Heart right ventricle (tissue), 16 donors: ENCODE results near the gene GRPEL2. TPM values are rescaled to one million over a fixed set of nuclear protein-coding genes. Genes with fewer than 3 reads are reported as not detected.

ENCODE experiments used
- ATAC-seq, 8 donors: fragments of 200-7000 bp; cut with Tn5 transposase; one replicate each; pipeline ENCODE4 v1.9.1; 2020; ENCODE audit warnings: mild to moderate bottlenecking in 8 of 8, moderate library complexity in 8 of 8, moderate number of reproducible peaks in 1 of 8
- DNase-seq, 2 donors: peaks; one replicate each; pipeline ENCODE4 v3.0.0-alpha.2; 2020
- H3K27ac ChIP-seq, 10 donors: fragments of 200-600 bp; sonication (generic) in 2 of 10; one replicate each; pipeline versions ENCODE4 v1.5.0 to v1.8.0; 2020 to 2022; ENCODE audit warnings: mild to moderate bottlenecking in 3 of 10
- H3K27me3 ChIP-seq, 7 donors: fragments of 200-600 bp; one replicate each; pipeline ENCODE4 v1.8.0; 2021 to 2022; ENCODE audit warnings: mild to moderate bottlenecking in 2 of 7
- H3K36me3 ChIP-seq, 9 donors: fragments of 200-600 bp; sonication (generic) in 1 of 9; one replicate each; pipeline versions ENCODE4 v1.5.0 to v1.8.0; 2020 to 2022; ENCODE audit warnings: mild to moderate bottlenecking in 2 of 9
- H3K4me1 ChIP-seq, 9 donors: fragments of 200-600 bp; sonication (generic) in 1 of 9; one replicate each; pipeline versions ENCODE4 v1.5.0 to v1.8.0; 2020 to 2022; ENCODE audit warnings: mild to moderate bottlenecking in 4 of 9
- H3K4me3 ChIP-seq, 10 donors: fragments of 200-600 bp; sonication (generic) in 2 of 10; one replicate each; pipeline versions ENCODE4 v1.5.0 to v1.8.0; 2020 to 2022; ENCODE audit warnings: mild to moderate bottlenecking in 7 of 10, moderate library complexity in 2 of 10
- H3K9me3 ChIP-seq, 11 donors: fragments of 200-600 bp in 10 of 11; sonication (generic) in 2 of 11; one replicate each; pipeline versions ENCODE4 v1.5.0 to v1.8.0; 2013 to 2022; ENCODE audit warnings: mild to moderate bottlenecking in 2 of 11, control low read depth in 1 of 11, moderate library complexity in 1 of 11
- CTCF ChIP-seq, 9 donors: fragments of 200-600 bp; sonication (generic) in 2 of 9; IDR thresholded peaks; one replicate each; pipeline versions ENCODE4 v1.5.0 to v1.8.0; 2021 to 2022; ENCODE audit warnings: antibody characterized with exemption in 9 of 9, mild to moderate bottlenecking in 5 of 9, moderate library complexity in 1 of 9
- WGBS, 2 donors: extraction: QIAGEN DNeasy Blood & Tissue Kit; methylation state at CpG; one replicate each; pipeline ENCODE4 v1.1.7; 2013; ENCODE audit warnings: inconsistent platforms in 1 of 2; 5-methylcytosine and 5-hydroxymethylcytosine counted together
- intact Hi-C, 10 donors: fragments of 100-400 bp; cut with DNase I; formaldehyde crosslinking; loops; one replicate each; pipeline versions ENCODE4 v1.11.1 to v1.14.2; 2022
- polyA plus RNA-seq, 2 donors: library from polyadenylated mRNA; stranded (reverse); fragments of 200-250 nt; gene quantifications; one replicate each; pipeline ENCODE4 v1.2.3, GENCODE V29; 2013
- total RNA-seq, 10 donors: library from RNA; stranded (reverse); fragmentation: NEBNext Ultra II Directional in 3 of 10; extraction: Animal tissue kit (Norgen Biotek cat#: 25700) in 3 of 10; gene quantifications; one replicate each; pipeline versions ENCODE4 v1.2.1 to v1.2.4, GENCODE V29; 2021 to 2023
- donor health status: Arrhythmogenic right ventricular cardiomyopathy.
- donor health status: ischemic (EF 13 %, LVEDD 7.1; RV severe dilation, severe dysfunction).
- donor health status: healthy with polysubstance abuse.
- donor health status: DM: no; HTN: yes; CAD: no.
- donor health status: DM: no; HTN: no; CAD: no.
- donor health status: ischemic (EF 25% LVEDD 6.9; RV normal size, moderate dysfunction).
- donor health status: ischemic (EF 25% LVEDD 5.7; RV mildly dilated, moderate dysfunction).
- donor health status: healthy.
- donor health status: DM: yes; HTN: yes; CAD: no.
- donor health status: Ischemic cardiomyopathy.
- donor health status: ischemic (EF 35%, LVEDD 5.7; RV mildly dilated, moderate dysfunction).
- donor health status: nonischemic (EF 11% LVEDD 7.7; RV severe dilation, severe dysfunction).
- donor health status: DM: yes; HTN: yes; CAD: no.
- donor health status: PGD.
- donor health status: ischemic (EF 29% LVEDD 5.4; RV normal size, mild dysfunction).
- donor health status: nonischemic (EF 23%, LVEDD 6.1; RV moderate dilation, normal function).

GRPEL2 gene
- total and polyA plus RNA-seq, 12 donors, result 4.8 to 13.4 (median 9.9) TPM

DNA sequence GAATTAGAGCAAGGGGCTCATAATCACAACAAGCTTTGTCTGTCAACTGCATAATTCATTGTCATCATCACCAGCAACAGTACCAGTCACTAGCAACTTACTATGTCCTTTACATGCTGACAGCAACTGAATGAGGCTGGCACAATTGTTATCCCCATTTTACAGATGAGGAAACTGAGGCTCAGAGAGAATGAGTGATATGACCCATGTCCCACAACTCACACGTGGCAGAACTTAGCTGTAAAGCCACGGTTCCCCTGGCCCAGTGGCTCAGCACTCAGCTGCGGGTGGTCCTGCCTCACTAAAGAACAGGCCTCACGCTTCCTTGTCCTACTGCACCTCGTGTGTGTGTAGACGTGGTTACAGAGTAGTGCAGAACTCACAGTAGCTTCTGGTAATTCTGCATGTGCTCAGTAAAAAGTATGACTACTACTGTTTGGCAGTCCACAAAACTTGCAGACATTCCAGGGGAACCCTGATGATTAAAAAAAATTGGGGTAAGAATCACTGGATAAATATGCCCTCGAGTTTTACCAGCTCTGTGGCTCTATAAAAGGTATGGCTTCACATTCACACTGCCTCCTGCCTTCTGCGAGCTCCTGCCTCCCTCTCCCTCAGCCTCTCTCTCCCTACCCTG is 43.4 kb upstream of the GRPEL2 start:
- no peak for ATAC-seq
- Histone ChIP-seq H3K4me1 (peaks cover 23 to 87% (median 59%) of the 10 kb centered on the region in 9 donors), H3K4me3 (no peak overlapping the region), H3K27me3 (peaks cover 0 to 10% (median 0%) of the 10 kb centered on the region in 7 donors), H3K36me3 (peaks cover 0 to 78% (median 34%) of the 10 kb centered on the region in 9 donors), H3K9me3 (no peaks in the 10 kb centered on the region), H3K27ac (peak overlapping the region in 9 of 10 donors; percentile 6 to 97 (median 79))
- intact Hi-C loops, result no loop called here
- WGBS, 2 donors, result 77% methylated on average over 8 of the region's 8 CpGs
- no peak for DNase-seq
- TF ChIP-seq CTCF (IDR thresholded peaks at IDR 0.05), result no peak

DNA sequence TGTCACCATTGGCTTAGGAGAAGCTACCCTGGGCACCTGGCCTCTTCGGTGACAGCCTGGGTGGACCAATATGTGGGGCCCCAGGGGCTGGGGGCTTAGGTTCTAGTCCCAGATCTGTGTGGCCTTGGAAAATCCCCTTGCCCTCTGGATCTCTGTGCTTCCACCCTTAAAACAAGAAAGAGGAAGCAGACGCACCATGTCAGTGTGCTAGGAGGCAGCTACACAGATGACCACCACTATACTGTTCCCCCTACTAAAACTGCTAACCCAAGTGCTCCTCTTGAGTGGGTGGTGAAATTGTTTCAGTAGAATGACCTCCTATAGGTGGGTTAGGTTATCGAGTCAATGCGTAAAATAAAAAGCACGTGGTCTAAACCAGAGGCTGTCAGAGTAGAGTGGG is 42.7 kb upstream of the GRPEL2 start:
- H3K27ac ChIP-seq, result peak overlapping the region in 9 of 10 donors; percentile 6 to 97 (median 66)
- no peak for TF ChIP-seq CTCF (IDR thresholded peaks at IDR 0.05)

DNA sequence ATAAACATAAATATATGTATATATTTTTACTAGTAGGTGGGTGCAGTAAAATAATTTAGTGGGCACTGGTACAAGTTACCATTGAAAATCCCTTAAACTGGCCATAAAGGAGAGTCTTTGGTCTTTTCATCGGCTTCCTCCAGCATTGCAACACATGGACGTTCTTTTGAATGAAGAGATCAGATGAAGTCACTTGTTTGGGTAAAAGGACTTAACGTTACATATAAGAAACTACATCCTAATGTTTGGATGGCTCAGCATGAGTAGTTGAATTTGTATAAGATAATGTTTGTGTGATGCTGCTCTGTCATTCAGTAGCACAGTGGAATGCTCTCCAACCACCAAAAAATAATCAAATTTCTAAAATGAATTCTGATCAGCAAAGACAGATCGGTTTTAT is 42.1 kb upstream of the GRPEL2 start:
- Histone ChIP-seq H3K36me3 (peaks cover 0 to 92% (median 39%) of the 10 kb centered on the region in 9 donors), H3K4me1 (peaks cover 17 to 78% (median 47%) of the 10 kb centered on the region in 9 donors), H3K27ac (peak overlapping the region in 5 of 10 donors; percentile 60 to 97 (median 70)), H3K27me3 (peaks cover 0 to 10% (median 0%) of the 10 kb centered on the region in 7 donors), H3K9me3 (no peaks in the 10 kb centered on the region), H3K4me3 (no peak overlapping the region)
- ATAC-seq (no peak), DNase-seq (no peak)
- intact Hi-C loops, result no loop called here
- TF ChIP-seq CTCF (IDR thresholded peaks at IDR 0.05), result no peak
- WGBS, 2 donors, result 71 to 75% methylated on average over 4 of the region's 4 CpGs

More for the DNA sequence above, 42.7 kb upstream of the GRPEL2 start:
- WGBS, 2 donors, result 78 to 89% methylated on average over 5 of the region's 5 CpGs
- DNase-seq, result no peak
- Histone ChIP-seq H3K36me3 (peaks cover 0 to 86% (median 35%) of the 10 kb centered on the region in 9 donors), H3K4me3 (no peak overlapping the region), H3K27me3 (peaks cover 0 to 10% (median 0%) of the 10 kb centered on the region in 7 donors), H3K9me3 (no peaks in the 10 kb centered on the region), H3K4me1 (peaks cover 23 to 84% (median 53%) of the 10 kb centered on the region in 9 donors)
- no peak for ATAC-seq
- intact Hi-C loops, result no loop called here

GRCh38 chr5:149304195-149305078 is 40.9 kb upstream of the GRPEL2 start:
- intact Hi-C loops, result loop anchor here in 1 of 10 donors (5.0 kb wide), 1 partner anchor 32 kb away; the partner anchor contains the start of gene AFAP1L1
- Histone ChIP-seq H3K9me3 (no peaks in the 10 kb centered on the region), H3K27ac (peak overlapping the region in 9 of 10 donors; percentile 26 to 97 (median 64)), H3K4me1 (peaks cover 5 to 66% (median 35%) of the 10 kb centered on the region in 9 donors), H3K36me3 (peaks cover 0 to 99% (median 43%) of the 10 kb centered on the region in 9 donors), H3K27me3 (peaks cover 0 to 3% (median 0%) of the 10 kb centered on the region in 7 donors), H3K4me3 (no peak overlapping the region)
- no peak for TF ChIP-seq CTCF (IDR thresholded peaks at IDR 0.05)
- 58 to 70% methylated on average over 11 of the region's 11 CpGs for WGBS, 2 donors
- peak in 1 of 2 donors; percentile 65 for DNase-seq
- peak; percentile 42 to 82 (median 66) for ATAC-seq
